Measurements from ENCODE around the gene PEX14. TPM values are rescaled to one million over a fixed set of nuclear protein-coding genes. Genes with fewer than 3 reads are reported as not detected.

Gene PEX14
- total and polyA plus RNA-seq, 10 of the 15 experiments (the other 5 are each of a cell fraction or from before 2014, with no cell fraction given), result 1.4 to 23.2 (median 12.0) TPM

DNA sequence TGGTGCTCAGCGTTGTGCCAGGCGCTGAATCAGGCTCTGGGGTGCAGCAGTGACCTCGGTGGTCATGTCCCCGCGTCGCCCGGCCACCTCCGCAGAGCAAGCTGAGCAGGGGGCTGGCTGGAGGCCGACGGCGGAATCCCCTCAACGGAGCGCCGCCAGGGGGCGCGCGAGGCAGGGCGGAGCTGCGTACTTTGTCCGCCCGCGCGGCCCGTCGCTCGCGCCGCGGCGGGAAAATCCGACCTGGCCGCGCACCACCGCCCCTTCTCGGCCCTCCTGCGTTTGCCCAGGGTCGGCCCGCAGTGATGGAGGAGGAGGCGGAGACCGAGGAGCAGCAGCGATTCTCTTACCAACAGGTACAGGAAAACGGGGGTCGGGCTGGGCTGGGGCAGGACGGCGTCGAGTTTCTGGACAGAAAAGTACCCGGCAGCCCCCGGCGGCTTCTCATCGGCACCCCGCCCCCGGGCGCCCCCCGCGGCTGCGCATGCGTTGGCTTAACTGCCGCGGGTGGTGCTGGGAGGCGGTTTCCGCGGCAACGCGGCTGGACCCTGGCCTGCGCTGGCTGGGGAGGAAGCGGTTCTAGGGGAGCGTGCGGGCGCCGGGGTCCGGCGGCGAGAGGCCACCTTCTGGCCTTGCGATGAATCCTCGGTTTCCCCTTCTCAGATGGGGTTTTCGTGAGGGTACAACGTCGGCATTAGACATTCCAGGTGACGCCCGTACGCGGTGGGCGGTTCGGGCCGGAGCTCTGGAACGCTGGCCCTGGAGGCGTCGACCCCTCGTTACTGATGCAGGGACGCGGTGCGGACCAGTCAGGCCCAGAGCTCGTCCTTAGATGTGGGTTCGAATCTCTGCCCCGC, 44.3 kb upstream of the PEX14 start, which contains the start of gene CENPS (continued):
- no peak for TF ChIP-seq ASH2L (IDR thresholded peaks at IDR 0.05; ENCODE audit: borderline replicate concordance, low read depth)
- TF ChIP-seq SREBF2 (IDR thresholded peaks at IDR 0.05; ENCODE audit: low read length), result no peak
- TF ChIP-seq EED (IDR thresholded peaks at IDR 0.05; ENCODE audit: low read depth), result no peak
- TF ChIP-seq, protein P1, sequence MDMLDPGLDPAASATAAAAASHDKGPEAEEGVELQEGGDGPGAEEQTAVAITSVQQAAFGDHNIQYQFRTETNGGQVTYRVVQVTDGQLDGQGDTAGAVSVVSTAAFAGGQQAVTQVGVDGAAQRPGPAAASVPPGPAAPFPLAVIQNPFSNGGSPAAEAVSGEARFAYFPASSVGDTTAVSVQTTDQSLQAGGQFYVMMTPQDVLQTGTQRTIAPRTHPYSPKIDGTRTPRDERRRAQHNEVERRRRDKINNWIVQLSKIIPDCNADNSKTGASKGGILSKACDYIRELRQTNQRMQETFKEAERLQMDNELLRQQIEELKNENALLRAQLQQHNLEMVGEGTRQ (IDR thresholded peaks at IDR 0.05; ENCODE audit: borderline replicate concordance, low read depth, low read length), result no peak
- TF ChIP-seq MEF2B (IDR thresholded peaks at IDR 0.05; ENCODE audit: partially characterized antibody, poor library complexity, severe bottlenecking), result no peak
- TF ChIP-seq NR2C2 (IDR thresholded peaks at IDR 0.05; ENCODE audit: borderline replicate concordance, control insufficient read depth, insufficient read length, low read depth), result no peak
- TF ChIP-seq SMAD1 (IDR thresholded peaks at IDR 0.05; ENCODE audit: low read depth, partially characterized antibody), result no peak
- TF ChIP-seq, protein P2, sequence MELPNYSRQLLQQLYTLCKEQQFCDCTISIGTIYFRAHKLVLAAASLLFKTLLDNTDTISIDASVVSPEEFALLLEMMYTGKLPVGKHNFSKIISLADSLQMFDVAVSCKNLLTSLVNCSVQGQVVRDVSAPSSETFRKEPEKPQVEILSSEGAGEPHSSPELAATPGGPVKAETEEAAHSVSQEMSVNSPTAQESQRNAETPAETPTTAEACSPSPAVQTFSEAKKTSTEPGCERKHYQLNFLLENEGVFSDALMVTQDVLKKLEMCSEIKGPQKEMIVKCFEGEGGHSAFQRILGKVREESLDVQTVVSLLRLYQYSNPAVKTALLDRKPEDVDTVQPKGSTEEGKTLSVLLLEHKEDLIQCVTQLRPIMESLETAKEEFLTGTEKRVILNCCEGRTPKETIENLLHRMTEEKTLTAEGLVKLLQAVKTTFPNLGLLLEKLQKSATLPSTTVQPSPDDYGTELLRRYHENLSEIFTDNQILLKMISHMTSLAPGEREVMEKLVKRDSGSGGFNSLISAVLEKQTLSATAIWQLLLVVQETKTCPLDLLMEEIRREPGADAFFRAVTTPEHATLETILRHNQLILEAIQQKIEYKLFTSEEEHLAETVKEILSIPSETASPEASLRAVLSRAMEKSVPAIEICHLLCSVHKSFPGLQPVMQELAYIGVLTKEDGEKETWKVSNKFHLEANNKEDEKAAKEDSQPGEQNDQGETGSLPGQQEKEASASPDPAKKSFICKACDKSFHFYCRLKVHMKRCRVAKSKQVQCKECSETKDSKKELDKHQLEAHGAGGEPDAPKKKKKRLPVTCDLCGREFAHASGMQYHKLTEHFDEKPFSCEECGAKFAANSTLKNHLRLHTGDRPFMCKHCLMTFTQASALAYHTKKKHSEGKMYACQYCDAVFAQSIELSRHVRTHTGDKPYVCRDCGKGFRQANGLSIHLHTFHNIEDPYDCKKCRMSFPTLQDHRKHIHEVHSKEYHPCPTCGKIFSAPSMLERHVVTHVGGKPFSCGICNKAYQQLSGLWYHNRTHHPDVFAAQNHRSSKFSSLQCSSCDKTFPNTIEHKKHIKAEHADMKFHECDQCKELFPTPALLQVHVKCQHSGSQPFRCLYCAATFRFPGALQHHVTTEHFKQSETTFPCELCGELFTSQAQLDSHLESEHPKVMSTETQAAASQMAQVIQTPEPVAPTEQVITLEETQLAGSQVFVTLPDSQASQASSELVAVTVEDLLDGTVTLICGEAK (IDR thresholded peaks at IDR 0.05; ENCODE audit: borderline replicate concordance), result no peak
- TF ChIP-seq, protein P3, sequence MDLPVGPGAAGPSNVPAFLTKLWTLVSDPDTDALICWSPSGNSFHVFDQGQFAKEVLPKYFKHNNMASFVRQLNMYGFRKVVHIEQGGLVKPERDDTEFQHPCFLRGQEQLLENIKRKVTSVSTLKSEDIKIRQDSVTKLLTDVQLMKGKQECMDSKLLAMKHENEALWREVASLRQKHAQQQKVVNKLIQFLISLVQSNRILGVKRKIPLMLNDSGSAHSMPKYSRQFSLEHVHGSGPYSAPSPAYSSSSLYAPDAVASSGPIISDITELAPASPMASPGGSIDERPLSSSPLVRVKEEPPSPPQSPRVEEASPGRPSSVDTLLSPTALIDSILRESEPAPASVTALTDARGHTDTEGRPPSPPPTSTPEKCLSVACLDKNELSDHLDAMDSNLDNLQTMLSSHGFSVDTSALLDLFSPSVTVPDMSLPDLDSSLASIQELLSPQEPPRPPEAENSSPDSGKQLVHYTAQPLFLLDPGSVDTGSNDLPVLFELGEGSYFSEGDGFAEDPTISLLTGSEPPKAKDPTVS (IDR thresholded peaks at IDR 0.05; ENCODE audit: low read depth, low read length), result 0 out of 2 replicates have a peak, but pooled peaks have one; percentile 32
- TF ChIP-seq KDM1A (IDR thresholded peaks at IDR 0.05; ENCODE audit: borderline replicate concordance), result no peak
- peak; percentile 29 for TF ChIP-seq SIX5 (IDR thresholded peaks at IDR 0.05; ENCODE audit: low read depth, low read length, severe bottlenecking)
- TF ChIP-seq, protein P4, sequence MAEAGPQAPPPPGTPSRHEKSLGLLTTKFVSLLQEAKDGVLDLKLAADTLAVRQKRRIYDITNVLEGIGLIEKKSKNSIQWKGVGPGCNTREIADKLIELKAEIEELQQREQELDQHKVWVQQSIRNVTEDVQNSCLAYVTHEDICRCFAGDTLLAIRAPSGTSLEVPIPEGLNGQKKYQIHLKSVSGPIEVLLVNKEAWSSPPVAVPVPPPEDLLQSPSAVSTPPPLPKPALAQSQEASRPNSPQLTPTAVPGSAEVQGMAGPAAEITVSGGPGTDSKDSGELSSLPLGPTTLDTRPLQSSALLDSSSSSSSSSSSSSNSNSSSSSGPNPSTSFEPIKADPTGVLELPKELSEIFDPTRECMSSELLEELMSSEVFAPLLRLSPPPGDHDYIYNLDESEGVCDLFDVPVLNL (IDR thresholded peaks at IDR 0.05; ENCODE audit: low read depth, low read length), result peak; percentile 99
- TF ChIP-seq, protein P5, sequence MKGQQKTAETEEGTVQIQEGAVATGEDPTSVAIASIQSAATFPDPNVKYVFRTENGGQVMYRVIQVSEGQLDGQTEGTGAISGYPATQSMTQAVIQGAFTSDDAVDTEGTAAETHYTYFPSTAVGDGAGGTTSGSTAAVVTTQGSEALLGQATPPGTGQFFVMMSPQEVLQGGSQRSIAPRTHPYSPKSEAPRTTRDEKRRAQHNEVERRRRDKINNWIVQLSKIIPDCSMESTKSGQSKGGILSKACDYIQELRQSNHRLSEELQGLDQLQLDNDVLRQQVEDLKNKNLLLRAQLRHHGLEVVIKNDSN (IDR thresholded peaks at IDR 0.05; ENCODE audit: borderline replicate concordance, extremely low read length, insufficient read depth, low read depth, low read length), result no peak
- no peak for TF ChIP-seq PAX8 (IDR thresholded peaks at IDR 0.05)
- TF ChIP-seq, protein P6, sequence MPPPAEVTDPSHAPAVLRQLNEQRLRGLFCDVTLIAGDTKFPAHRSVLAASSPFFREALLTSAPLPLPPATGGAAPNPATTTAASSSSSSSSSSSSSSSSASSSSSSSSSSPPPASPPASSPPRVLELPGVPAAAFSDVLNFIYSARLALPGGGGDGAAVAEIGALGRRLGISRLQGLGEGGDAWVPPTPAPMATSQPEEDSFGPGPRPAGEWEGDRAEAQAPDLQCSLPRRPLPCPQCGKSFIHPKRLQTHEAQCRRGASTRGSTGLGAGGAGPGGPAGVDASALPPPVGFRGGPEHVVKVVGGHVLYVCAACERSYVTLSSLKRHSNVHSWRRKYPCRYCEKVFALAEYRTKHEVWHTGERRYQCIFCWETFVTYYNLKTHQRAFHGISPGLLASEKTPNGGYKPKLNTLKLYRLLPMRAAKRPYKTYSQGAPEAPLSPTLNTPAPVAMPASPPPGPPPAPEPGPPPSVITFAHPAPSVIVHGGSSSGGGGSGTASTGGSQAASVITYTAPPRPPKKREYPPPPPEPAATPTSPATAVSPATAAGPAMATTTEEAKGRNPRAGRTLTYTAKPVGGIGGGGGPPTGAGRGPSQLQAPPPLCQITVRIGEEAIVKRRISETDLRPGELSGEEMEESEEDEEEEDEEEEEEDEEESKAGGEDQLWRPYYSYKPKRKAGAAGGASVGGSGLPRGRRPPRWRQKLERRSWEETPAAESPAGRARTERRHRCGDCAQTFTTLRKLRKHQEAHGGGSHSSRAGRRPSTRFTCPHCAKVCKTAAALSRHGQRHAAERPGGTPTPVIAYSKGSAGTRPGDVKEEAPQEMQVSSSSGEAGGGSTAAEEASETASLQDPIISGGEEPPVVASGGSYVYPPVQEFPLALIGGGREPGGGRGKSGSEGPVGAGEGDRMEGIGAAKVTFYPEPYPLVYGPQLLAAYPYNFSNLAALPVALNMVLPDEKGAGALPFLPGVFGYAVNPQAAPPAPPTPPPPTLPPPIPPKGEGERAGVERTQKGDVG (CRISPR knock-in tag; IDR thresholded peaks at IDR 0.05), result no peak
- no peak; the same call in 1 of the 2 replicates for TF ChIP-seq CBX5 (IDR thresholded peaks at IDR 0.05; ENCODE audit: low read depth)
